Cardiac fibroblast (primary cell): ENCODE data around the gene LTB4R2.

ENCODE experiments used
- DNase-seq, 2 donors: peaks; one replicate each; pipeline versions ENCODE4 v3.0.0 to v3.0.0-alpha.2; 2010; ENCODE audit warnings: low read depth in 2 of 2
- H3K4me3 ChIP-seq, 2 donors: replicated peaks in 1 of 2; 1 replicate in 1 of 2; 2 replicates in 1 of 2; pipeline ENCODE4 v1.5.1; 2011; ENCODE audit warnings: low read depth in 2 of 2, low read length in 2 of 2, mild to moderate bottlenecking in 2 of 2, moderate library complexity in 1 of 2
- TF ChIP-seq, protein P1 (sequence below): IDR thresholded peaks from one replicate; pipeline ENCODE4 v1.5.1; 2011; ENCODE audit warnings: low read depth, mild to moderate bottlenecking, low read length, inconsistent platforms

Gene LTB4R2

DNA sequence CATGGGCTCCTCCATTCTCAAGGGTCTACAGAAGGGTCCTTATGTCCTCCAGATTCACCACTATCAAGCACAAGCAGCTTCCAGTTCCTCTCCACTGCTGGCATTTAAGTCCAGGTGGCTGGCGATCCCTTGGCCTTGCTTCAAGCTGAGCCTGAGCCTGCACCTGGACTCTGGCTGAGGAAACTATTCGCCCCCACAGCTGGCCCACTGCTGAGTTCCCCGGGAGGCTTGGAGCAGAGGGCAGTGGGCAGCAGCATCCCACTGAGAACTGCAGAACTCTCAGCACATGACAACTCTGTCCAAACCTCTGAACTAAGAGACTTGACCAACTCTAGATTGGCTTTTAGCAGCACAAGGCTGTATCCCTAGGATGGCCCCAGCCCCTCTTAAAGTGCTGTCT is 27.2 kb upstream of the LTB4R2 start:
- TF ChIP-seq, protein P1, sequence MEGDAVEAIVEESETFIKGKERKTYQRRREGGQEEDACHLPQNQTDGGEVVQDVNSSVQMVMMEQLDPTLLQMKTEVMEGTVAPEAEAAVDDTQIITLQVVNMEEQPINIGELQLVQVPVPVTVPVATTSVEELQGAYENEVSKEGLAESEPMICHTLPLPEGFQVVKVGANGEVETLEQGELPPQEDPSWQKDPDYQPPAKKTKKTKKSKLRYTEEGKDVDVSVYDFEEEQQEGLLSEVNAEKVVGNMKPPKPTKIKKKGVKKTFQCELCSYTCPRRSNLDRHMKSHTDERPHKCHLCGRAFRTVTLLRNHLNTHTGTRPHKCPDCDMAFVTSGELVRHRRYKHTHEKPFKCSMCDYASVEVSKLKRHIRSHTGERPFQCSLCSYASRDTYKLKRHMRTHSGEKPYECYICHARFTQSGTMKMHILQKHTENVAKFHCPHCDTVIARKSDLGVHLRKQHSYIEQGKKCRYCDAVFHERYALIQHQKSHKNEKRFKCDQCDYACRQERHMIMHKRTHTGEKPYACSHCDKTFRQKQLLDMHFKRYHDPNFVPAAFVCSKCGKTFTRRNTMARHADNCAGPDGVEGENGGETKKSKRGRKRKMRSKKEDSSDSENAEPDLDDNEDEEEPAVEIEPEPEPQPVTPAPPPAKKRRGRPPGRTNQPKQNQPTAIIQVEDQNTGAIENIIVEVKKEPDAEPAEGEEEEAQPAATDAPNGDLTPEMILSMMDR = no peak
- DNase-seq = no peak
- H3K4me3 ChIP-seq = no peak overlapping the region

- no peak for DNase-seq
- TF ChIP-seq, protein P1 = no peak
- no peak overlapping the region for H3K4me3 ChIP-seq
Measured at GRCh38 chr14:24283796-24284460, 26.0 kb upstream of the LTB4R2 start.

- TF ChIP-seq, protein P1 = no peak
- H3K4me3 ChIP-seq = no peak overlapping the region
- no peak for DNase-seq
Measured at GRCh38 chr14:24284501-24285035, 25.4 kb upstream of the LTB4R2 start.

DNA sequence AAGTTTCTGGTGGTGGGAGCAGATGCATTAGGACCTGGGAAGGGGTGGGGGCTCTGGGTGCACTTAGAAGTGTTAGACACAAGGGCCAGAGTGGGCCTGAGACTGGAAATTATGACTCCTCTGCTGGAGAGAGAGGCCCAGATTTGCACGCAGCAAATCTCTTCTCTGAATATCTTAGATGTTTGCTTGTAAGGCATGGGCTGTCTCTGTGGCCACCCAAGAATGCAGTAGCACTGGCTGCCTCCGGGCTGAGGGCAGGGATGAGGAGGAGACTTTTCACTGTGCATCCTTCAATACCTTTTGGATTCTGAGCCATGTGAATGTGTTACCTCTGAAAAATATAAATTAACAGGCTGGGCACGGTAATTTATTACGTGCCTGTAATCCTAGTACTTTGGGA is 24.6 kb upstream of the LTB4R2 start:
- DNase-seq = no peak
- TF ChIP-seq, protein P1 = no peak
- H3K4me3 ChIP-seq = no peak overlapping the region

GRCh38 chr14:24286996-24287395 is 22.9 kb upstream of the LTB4R2 start:
- DNase-seq = no peak
- no peak overlapping the region for H3K4me3 ChIP-seq
- TF ChIP-seq, protein P1 = no peak

DNA sequence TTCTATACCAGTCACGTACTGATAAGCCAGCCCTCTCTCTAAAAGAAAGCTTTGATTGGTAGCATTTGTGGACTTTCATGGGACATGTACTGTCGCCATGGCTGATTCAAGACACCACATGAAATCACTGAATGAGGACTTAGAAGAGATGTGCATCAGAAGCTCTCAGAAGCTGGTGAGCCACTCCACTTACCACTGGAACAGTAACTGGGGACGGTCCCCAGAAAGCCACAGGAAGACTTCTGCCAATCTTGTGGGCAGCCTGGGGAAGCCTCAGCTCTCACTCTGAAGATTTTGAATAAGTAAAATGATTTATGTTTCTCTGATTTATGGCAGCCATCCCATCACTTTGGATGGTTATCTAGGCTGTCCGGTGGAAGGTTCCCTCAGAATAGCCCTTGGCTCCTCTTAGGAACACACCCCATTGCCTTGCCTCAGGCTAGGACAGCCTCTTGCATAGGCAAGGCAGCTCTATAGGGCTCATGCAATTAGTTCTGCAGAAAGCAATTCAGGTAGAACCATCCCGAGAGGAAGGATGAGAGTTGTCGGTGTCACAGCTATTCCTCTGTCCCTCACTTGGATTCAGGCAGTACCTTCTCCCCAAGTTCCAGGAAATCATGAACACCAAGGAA is 20.2 kb upstream of the LTB4R2 start:
- no peak for DNase-seq
- no peak overlapping the region for H3K4me3 ChIP-seq
- TF ChIP-seq, protein P1 = no peak
